GM18870 (cell line): ENCODE data around the gene PSTPIP1.
"Not testable (repeated sequence)": the region's sequence is repeated elsewhere in the genome, so short reads cannot be mapped to it uniquely, and the experiment has no call there.

Experiments used
- ATAC-seq: cut with Tn5 transposase; IDR thresholded peaks from one replicate; pipeline ENCODE4 v1.9.1; 2021; ENCODE audit warnings: moderate library complexity; ENCODE audit not compliant: unreplicated experiment

PSTPIP1 gene

GRCh38 chr15:76994971-76995945, at the start of gene PSTPIP1:
Gene PSTPIP1 (plus strand): TSS chr15:76995126. CDS start chr15:76995574, 448 bp downstream.
- ATAC-seq: no peak

DNA sequence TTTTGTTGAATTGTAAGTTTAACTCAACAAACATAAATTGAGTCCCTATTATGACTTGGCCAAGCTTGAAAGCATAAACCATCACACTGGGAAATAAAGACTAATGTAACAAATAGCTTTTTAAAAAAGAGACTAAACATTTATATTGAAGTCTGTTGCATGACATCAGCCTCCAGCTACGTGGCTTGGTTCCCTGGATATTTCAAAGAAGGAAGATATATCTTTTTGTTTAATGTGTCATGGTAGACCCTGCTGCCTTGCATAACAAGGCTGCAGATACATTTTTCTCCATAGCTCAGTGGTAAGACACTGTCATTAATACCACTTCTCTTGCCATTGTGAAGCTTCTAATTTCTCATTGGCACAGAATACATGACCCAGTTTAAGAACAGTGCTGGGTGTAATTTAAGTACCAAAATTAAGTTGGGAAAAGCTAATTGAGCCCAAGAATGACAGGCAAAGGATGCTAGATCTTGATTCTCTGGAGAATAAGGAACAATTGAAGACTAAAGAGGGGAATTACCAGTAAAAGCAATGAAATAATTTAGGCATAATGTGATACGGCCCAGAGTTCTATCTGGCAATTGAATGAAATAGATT, 49.3 kb upstream of the PSTPIP1 start:
- ATAC-seq: no peak

GRCh38 chr15:76947454-76947853, 47.5 kb upstream of the PSTPIP1 start:
- ATAC-seq: no peak

GRCh38 chr15:76951220-76951619, 43.7 kb upstream of the PSTPIP1 start:
- ATAC-seq: no peak

DNA sequence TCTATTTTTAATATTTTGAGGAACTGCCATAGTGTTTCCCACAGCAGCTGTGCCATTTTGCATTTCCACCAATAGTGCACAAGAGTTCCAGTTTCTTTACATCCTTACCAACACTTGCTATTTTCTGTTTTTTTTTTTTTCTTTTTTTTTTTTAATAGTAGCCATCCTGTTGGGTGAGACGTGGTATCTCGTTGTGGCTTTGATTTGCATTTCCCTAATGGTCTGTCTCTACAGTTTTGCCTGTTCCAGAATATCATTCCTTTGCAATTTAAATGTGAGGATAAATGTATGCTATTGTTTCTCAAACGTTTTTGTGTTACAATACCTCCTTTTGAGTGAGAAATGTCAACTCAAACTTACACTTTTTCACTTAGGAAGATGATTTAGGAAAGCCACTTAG, 41.0 kb upstream of the PSTPIP1 start:
- no peak for ATAC-seq

- no peak for ATAC-seq
Measured at GRCh38 chr15:76954744-76955143, 40.2 kb upstream of the PSTPIP1 start.

DNA sequence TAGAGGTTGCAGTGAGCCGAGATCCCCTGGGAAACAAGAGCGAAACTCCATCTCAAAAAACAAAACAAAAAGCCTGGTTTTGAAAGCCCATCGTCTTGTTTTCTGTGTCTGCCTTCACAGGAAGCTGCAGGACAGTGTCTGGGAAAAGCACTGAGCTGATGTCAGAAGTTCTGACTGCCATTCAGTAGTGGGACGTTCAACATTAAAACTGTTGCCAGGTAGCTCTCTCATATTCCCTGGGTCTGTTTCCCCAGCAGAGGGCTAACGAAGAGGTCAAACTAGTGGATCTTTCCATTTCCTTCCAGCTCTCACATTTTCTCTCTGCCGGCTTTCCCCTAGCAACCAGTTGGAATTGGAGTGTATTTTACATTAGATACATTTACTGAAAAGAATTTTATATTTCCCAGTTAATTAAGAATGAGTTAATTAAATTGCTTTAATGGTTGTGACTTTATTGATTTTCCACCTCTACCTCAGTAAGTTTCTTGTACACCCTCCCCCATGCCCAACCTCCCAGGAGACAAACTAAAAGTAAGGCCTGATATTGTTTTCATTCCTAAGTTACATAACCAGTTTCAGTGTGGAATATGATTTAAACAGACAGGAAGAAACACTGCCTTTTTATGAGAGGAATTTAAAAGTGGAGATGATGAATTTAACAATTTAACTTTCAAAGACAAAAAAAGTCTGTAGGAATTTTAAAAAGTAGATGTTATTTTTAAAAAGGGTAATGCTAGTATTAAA, 33.5 kb upstream of the PSTPIP1 start:
- no peak for ATAC-seq

DNA sequence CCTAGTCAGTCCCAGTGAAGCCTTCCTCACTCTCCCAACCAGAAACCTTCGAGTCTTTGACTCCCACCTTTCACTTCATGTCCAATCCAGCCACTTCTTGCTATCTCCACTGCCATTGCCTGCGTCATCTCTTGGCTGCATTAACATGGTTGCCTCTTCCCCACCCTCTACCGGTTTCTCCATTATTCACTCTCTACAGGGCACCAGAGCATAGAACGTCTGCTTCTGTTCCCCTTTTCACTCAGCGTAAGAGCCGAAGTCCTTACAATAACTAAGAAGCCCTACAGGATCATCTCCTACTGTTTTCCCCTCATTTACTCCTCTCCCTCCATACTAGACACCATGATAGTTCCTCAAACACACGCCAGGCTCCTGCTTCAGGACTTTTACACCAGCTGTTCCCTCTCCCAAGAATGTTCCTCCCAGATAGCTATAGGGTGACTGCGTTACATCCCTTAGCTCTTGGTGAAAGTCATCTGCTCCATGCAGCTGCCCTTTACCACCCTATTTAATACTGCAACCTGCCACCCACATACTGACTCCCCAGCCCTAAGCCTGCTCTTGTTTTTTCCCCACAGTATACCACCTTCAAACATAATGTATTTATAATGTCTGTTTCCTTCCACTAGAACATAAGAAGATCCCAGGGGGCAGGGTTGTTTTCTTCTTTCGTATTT, 32.5 kb upstream of the PSTPIP1 start:
- ATAC-seq: no peak

DNA sequence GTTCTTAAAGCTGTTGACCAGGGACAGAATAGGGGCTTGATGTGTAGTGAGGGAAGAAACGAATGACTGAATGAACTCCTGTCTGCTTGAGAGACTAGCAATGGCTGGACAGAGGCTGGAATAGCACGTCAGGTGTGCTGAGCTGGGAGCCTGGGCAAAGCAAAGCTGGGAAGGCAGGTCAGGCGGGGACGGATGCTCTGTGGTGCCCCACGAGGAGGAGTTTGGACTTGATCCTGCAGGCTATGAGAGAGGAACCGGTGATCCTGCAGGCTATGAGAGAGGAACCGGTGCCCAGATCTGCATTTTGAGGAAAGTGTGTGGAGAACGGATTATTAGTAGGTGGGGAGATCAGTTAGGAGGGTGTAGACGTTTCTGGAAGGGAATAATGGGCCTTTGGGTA, 31.3 kb upstream of the PSTPIP1 start:
- no peak for ATAC-seq

DNA sequence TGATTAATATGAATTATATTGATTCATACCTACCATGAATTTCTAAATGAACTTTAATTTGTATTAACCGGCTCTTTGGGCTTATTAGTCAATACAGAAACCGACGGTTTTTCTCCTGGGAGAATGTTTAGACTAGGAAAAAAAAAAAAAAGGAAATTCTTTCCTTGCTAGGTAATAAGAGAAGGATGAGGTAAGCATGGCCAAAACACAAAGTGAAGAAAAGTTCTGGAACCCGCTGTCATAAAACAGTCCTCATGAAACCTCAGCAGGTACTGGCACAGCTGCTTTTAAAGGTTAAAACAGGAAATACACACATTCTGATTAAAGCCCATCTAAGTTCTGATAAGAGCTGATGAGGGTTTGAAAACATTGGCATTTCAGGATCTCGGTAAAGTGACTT, 30.8 kb upstream of the PSTPIP1 start:
- ATAC-seq: no peak

- ATAC-seq: not testable (repeated sequence)
Measured at GRCh38 chr15:76966051-76966450, 28.9 kb upstream of the PSTPIP1 start.

GRCh38 chr15:76967067-76967466, 27.9 kb upstream of the PSTPIP1 start:
- ATAC-seq: no peak

- no peak for ATAC-seq
Measured at GRCh38 chr15:76968306-76968705, 26.6 kb upstream of the PSTPIP1 start.

GRCh38 chr15:76972389-76973361, 22.3 kb upstream of the PSTPIP1 start:
- no peak for ATAC-seq

GRCh38 chr15:76973362-76973743, 21.6 kb upstream of the PSTPIP1 start:
- ATAC-seq: no peak

DNA sequence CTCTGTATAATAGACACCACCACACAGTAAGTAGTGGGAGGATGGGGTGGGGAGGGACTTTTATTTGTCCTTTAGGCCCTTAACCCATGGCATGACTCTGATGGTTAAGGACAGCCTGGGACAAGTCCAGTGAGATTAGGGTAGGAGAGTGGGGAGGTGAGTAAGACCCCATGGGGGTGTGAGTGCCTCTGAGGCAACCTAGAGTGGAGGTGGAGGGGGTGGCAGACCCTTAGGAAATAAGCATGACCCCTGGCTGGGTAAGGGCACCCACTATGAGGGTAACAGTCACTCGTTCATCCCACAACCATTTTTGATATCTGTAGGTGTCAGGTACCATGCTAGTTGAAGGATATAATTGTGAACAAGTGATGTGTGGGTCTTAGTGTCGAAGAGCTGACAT, 21.0 kb upstream of the PSTPIP1 start:
- no peak for ATAC-seq

DNA sequence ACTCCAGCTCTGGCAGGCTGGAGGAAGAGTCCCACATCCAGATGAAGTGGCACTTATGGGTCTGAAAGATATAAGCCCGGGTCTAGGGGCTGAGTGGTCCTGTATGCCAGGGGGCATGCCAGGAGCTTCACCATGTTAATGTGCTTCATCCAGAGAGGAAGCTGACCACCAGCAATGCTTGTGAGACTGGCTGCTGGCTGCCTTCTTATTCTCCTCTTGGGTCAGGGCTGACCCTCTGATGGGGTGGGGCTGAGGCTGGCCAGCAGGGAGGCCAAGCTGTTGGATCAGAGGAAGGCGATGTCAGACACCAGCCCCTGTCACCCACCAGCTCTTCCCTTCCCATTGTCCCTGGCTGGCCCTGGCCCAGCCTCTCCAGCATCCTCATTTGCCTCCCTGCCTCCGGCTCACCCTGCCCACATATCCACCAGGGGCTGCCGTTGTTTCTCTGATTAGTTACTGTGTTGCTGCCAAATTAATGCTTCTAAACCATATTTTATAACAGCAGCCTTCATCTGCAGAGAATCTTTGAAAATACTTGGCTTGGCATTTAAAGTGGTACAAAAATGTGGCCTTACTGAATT, 20.4 kb upstream of the PSTPIP1 start:
- ATAC-seq: no peak

GRCh38 chr15:76976141-76976540, 18.8 kb upstream of the PSTPIP1 start:
- no peak for ATAC-seq

- no peak for ATAC-seq
Measured at GRCh38 chr15:76976572-76977270, 18.2 kb upstream of the PSTPIP1 start.
